RWPE1 (cell line): ENCODE measurements around the gene ZDHHC4.
A peak's percentile ranks its signal among the peaks of the same experiment; 100 is the strongest.
"Not testable (repeated sequence)": the region's sequence is repeated elsewhere in the genome, so short reads cannot be mapped to it uniquely, and the experiment has no call there.

Experiments
- CTCF ChIA-PET: fragments of 350-600 bp; sonication (Branson Sonifier 250); formaldehyde crosslinking; extraction: SDS; loops from one replicate; lab custom pipeline; 2021; lab: Yijun Ruan, JAX
- POLR2A ChIA-PET: fragments of 400-600 bp; formaldehyde crosslinking; extraction: SDS; loops from one replicate; lab custom pipeline; 2020; ENCODE audit warnings: antibody characterized with exemption; ENCODE audit not compliant: low non-redundant PET; lab: Yijun Ruan, JAX
- DNase-seq: peaks from one replicate; pipeline ENCODE4 v3.0.0; 2012; ENCODE audit warnings: low spot score
- H3K27ac ChIP-seq: fragments of 450-650 bp; 2 replicates; pipeline ENCODE4 v1.5.1; 2017
- TF ChIP-seq, protein P1 (sequence below): fragments of 450-650 bp; conservative IDR thresholded peaks from 2 replicates; pipeline ENCODE4 v1.5.1; 2017; ENCODE audit warnings: low read depth, mild to moderate bottlenecking

ZDHHC4 gene

DNA sequence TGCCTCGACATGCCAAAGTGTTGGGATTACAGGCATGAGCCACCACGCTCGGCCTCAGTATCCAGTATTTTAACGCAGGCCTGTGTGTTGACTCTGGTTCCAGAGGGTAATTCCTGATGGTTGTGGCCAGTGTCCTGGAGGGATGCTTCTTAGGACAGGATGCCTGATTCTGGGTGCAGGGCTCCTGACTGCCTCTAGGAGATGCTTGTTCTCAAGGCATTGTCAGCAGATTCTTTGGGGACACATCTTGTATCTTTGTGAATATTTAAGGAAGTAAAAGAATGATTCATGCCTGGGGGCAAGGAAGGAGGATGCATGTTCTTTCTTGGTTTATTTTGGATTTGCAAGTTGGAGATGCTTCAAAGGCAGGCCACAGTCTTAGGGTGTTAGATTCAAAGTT is 2.2 kb downstream of the ZDHHC4 start:
- POLR2A ChIA-PET: no interaction called here
- CTCF ChIA-PET: interaction anchor here (2.2 kb wide), 1 partner anchor 10 kb away, joined by 8 read pairs; the partner anchor contains the start of gene INTS15
- DNase-seq: no peak
- H3K27ac ChIP-seq: peak overlapping the region; percentile 87; the same call in 1 of the 2 replicates
- TF ChIP-seq, protein P1, sequence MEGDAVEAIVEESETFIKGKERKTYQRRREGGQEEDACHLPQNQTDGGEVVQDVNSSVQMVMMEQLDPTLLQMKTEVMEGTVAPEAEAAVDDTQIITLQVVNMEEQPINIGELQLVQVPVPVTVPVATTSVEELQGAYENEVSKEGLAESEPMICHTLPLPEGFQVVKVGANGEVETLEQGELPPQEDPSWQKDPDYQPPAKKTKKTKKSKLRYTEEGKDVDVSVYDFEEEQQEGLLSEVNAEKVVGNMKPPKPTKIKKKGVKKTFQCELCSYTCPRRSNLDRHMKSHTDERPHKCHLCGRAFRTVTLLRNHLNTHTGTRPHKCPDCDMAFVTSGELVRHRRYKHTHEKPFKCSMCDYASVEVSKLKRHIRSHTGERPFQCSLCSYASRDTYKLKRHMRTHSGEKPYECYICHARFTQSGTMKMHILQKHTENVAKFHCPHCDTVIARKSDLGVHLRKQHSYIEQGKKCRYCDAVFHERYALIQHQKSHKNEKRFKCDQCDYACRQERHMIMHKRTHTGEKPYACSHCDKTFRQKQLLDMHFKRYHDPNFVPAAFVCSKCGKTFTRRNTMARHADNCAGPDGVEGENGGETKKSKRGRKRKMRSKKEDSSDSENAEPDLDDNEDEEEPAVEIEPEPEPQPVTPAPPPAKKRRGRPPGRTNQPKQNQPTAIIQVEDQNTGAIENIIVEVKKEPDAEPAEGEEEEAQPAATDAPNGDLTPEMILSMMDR: no peak

DNA sequence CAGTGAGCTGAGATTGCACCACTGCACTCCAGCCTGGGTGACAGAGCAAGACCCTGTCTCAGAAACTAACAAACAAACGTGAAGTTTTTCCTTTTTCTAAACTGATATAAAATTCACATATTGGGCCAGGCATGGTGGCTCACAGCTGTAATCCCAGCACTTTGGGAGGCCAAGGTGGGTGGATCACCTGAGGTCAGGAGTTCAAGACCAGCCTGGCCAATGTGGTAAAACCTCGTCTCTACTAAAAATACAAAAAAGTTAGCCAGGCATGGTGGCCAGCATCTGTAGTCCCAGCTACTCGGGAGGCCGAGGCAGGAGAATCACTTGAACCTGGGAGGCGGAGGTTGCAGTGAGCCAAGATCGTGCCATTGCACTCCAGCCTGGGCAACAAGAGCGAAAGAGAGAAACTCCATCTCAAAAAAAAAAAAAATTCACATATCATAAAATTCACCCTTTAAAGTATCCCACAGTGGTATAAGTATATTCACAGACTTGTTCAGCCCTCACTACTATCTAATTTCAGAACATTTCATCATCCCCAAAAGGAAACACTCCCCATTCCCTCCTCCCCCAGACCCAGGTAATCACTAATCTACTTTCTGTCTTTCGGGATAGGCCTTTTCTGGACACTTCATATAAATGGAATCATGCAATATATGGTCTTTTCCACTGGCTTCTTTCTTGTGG is 8.6 kb downstream of the ZDHHC4 start:
- POLR2A ChIA-PET, DNase-seq, CTCF ChIA-PET: not testable (repeated sequence)
- H3K27ac ChIP-seq: peak overlapping the region; percentile 21; the same call in 1 of the 2 replicates

DNA sequence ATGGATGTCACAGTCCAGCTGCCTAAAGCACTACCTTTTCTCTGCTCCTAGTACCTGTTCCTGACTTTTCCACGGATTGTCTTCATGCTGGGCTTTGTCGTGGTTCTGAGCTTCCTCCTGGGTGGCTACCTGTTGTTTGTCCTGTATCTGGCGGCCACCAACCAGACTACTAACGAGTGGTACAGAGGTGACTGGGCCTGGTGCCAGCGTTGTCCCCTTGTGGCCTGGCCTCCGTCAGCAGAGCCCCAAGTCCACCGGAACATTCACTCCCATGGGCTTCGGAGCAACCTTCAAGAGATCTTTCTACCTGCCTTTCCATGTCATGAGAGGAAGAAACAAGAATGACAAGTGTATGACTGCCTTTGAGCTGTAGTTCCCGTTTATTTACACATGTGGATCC is 11.3 kb downstream of the ZDHHC4 start:
- POLR2A ChIA-PET: no interaction called here
- TF ChIP-seq, protein P1: no peak
- CTCF ChIA-PET: no interaction called here
- peak overlapping the region; percentile 14; the same call in 1 of the 2 replicates for H3K27ac ChIP-seq
- DNase-seq: no peak

DNA sequence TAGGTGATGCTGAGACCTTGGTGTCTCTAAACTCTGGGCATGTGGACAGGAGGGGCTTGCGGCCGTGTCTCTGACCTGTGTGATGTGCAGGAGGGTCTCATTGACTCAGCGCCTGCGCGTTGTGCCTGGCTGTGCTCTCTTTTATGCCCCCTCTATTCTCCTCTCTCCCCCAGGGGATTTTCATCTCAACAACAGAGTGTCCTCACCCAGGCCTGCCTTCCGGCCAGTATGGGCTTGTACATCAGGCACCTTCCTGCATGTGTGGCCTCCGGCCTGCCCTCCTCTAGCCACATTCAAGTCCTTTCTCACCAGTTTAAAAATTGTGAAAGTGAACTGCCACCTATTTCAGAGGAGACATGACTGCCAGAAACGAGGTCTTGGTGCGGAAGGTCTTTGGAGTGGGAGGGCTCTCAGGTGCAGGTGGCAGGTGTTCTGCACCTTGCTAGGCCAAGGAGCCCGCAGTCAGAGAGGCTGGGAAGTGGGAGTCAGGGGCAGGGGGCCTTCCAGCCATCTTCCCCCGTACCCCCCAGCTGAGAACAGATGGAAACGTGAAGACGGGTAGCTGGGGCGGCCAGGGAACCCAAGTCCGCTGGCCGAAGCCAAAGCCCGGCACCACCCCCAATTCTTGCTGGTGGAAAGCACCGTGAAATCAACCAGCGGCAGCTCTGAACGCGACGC is 12.0 kb downstream of the ZDHHC4 start:
- DNase-seq: no peak
- H3K27ac ChIP-seq: peak overlapping the region; percentile 84
- ChIA-PET POLR2A (interaction anchor here (0.9 kb wide), 1 partner anchor 43 kb away, joined by 3 read pairs; no protein-coding TSS in a partner anchor), CTCF (interaction anchor here (1.7 kb wide), 2 partner anchors 9 to 12 kb away, joined by 8 to 12 read pairs; partner anchors contain the start of gene ZDHHC4)
- TF ChIP-seq, protein P1: no peak

DNA sequence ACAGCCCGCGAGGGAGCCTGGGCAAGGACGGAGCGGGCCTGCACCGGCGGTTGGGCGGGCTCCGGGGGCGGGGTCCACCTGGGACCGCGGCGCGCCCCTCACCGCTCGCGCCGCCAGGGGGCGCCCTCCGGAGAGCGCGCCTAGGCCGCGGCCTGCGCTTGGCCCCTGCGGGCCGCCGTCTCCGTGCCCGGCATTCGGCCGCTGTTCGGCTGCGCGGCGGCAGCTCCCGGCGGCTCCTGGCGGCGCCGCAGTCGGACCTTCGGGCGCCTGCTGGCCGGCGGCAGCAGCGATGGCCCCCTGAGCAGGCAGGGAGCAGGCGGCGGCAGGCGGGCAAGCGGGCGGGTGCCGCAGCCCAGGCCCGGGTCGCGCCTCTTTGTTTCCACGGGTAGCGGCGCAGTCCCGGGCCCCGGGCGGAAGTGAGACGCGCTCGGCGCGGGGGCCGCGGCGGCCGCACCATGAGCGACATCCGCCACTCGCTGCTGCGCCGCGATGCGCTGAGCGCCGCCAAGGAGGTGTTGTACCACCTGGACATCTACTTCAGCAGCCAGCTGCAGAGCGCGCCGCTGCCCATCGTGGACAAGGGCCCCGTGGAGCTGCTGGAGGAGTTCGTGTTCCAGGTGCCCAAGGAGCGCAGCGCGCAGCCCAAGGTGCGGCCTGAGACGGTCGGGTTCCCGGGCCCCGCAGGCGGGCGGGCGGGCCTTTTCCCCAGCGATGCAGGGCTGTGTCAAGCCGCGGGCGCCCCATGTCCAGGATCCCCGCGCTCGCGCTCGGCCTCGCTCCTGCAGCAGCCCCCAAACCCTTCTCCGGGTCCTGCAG is 12.8 kb downstream of the ZDHHC4 start, which contains the start of gene INTS15:
Gene INTS15, plus strand, starts transcription at position 193 of the 816 bp plus-strand sequence. Its CDS starts 263 bp downstream, at position 456.
- CTCF ChIA-PET: interaction anchor here (0.5 to 1.7 kb wide), 7 partner anchors 9 to 1534 kb away, joined by 3 to 12 read pairs (median 6); partner anchors contain the start of gene ZDHHC4
- H3K27ac ChIP-seq: peak within 1 kb of the TSS; percentile 84
- POLR2A ChIA-PET: interaction anchor here (0.9 to 1.0 kb wide), 2 partner anchors 10 to 42 kb away, joined by 3 to 4 read pairs; no protein-coding TSS in a partner anchor
- peak; percentile 84 for DNase-seq
- TF ChIP-seq, protein P1: peak; percentile 95

DNA sequence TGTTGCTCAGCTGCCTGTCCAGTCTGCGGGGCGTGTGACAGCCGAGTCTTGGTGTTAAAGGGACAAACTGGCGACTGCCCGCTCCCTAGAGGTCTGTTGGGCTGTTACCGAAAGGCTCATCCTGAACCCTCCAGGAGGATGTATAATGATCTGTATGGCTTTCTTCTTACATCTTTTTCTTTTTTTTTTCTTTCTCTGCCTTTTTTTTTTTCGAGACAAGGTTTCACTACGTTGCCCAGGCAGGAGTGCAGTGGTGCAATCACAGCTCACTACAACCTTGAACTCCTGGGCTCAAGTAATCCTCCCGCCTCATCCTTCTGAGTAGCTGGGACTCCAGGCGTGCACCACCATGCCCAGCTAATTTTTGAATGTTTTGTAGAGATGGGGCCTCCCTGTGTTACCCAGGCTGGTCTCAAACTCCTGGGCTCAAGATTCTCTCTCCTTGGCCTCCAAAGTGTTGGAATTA is 13.4 kb downstream of the ZDHHC4 start:
- CTCF ChIA-PET: interaction anchor here (0.5 to 1.7 kb wide), 5 partner anchors 10 to 1170 kb away, joined by 3 to 12 read pairs (median 6); partner anchors contain the start of gene ZDHHC4
- peak overlapping the region; percentile 84 for H3K27ac ChIP-seq
- POLR2A ChIA-PET: interaction anchor here (1.0 kb wide), 1 partner anchor 9 kb away, joined by 4 read pairs; no protein-coding TSS in a partner anchor
- TF ChIP-seq, protein P1: no peak
- no peak for DNase-seq
